ENCODE results near the gene PPP1R1C.

Gene PPP1R1C

GRCh38 chr2:182103526-182103925 lies 117.9 kb downstream of the PPP1R1C start:
- no peak for FAIRE-seq

GRCh38 chr2:182110347-182110746 lies 124.7 kb downstream of the PPP1R1C start:
- DNase-seq (ENCODE audit: low spot score) (no peak), FAIRE-seq (no peak)

More at GRCh38 chr2:182103526-182103925, 117.9 kb downstream of the PPP1R1C start:
- DNase-seq (ENCODE audit: low spot score), result no peak

- DNase-seq (ENCODE audit: low spot score) (no peak), FAIRE-seq (no peak)
Observed at GRCh38 chr2:182113334-182113733, 127.7 kb downstream of the PPP1R1C start.

GRCh38 chr2:182115258-182115657 lies 129.6 kb downstream of the PPP1R1C start:
- FAIRE-seq, result no peak

GRCh38 chr2:182116774-182117173 lies 131.1 kb downstream of the PPP1R1C start:
- no peak for FAIRE-seq
- DNase-seq (ENCODE audit: low spot score), result no peak

More at GRCh38 chr2:182115258-182115657, 129.6 kb downstream of the PPP1R1C start:
- DNase-seq (ENCODE audit: low spot score), result no peak

GRCh38 chr2:182117196-182117595 lies 131.5 kb downstream of the PPP1R1C start:
- no peak for FAIRE-seq
- DNase-seq (ENCODE audit: low spot score), result no peak

- DNase-seq (ENCODE audit: low spot score) (no peak), FAIRE-seq (no peak)
Observed at GRCh38 chr2:182128821-182129707, 143.4 kb downstream of the PPP1R1C start.

- no peak for FAIRE-seq
- no peak for DNase-seq (ENCODE audit: low spot score)
Observed at GRCh38 chr2:182132605-182133004, 147.0 kb downstream of the PPP1R1C start.

GRCh38 chr2:182133195-182133891 lies 147.7 kb downstream of the PPP1R1C start:
- no peak for DNase-seq (ENCODE audit: low spot score)
- FAIRE-seq, result no peak

GRCh38 chr2:182134201-182134600 lies 148.5 kb downstream of the PPP1R1C start:
- FAIRE-seq (no peak), DNase-seq (ENCODE audit: low spot score) (no peak)

- FAIRE-seq (no peak), DNase-seq (ENCODE audit: low spot score) (no peak)
Observed at GRCh38 chr2:182142062-182142461, 156.4 kb downstream of the PPP1R1C start.

- DNase-seq (ENCODE audit: low spot score), result no peak
- no peak for FAIRE-seq
Observed at GRCh38 chr2:182144041-182144775, 158.6 kb downstream of the PPP1R1C start.

GRCh38 chr2:182144776-182145165 lies 159.1 kb downstream of the PPP1R1C start:
- DNase-seq (ENCODE audit: low spot score) (no peak), FAIRE-seq (no peak)

- no peak for DNase-seq (ENCODE audit: low spot score)
- no peak for FAIRE-seq
Observed at GRCh38 chr2:182148344-182148743, 162.7 kb downstream of the PPP1R1C start.

- FAIRE-seq, result no peak
- no peak for DNase-seq (ENCODE audit: low spot score)
Observed at GRCh38 chr2:182163878-182164277, 178.2 kb downstream of the PPP1R1C start.

GRCh38 chr2:182164686-182165085 lies 179.0 kb downstream of the PPP1R1C start:
- DNase-seq (ENCODE audit: low spot score) (no peak), FAIRE-seq (no peak)

GRCh38 chr2:182165202-182165601 lies 179.5 kb downstream of the PPP1R1C start:
- no peak for DNase-seq (ENCODE audit: low spot score)
- FAIRE-seq, result no peak

GRCh38 chr2:182166406-182166805 lies 180.8 kb downstream of the PPP1R1C start:
- FAIRE-seq, result no peak
- DNase-seq (ENCODE audit: low spot score), result no peak

GRCh38 chr2:182166841-182167240 lies 181.2 kb downstream of the PPP1R1C start:
- FAIRE-seq (no peak), DNase-seq (ENCODE audit: low spot score) (no peak)

Measured in RCC 7860 (cell line).